HG02840 (cell line): ENCODE results near the gene SEMA4D.
"Not testable (repeated sequence)": the region's sequence is repeated elsewhere in the genome, so short reads cannot be mapped to it uniquely, and the experiment has no call there.

Source experiments
- ATAC-seq: cut with Tn5 transposase; IDR thresholded peaks from one replicate; pipeline ENCODE4 v1.9.1; 2021; ENCODE audit warnings: mild to moderate bottlenecking, moderate library complexity, moderate number of reproducible peaks; ENCODE audit not compliant: unreplicated experiment, low FRiP score

The SEMA4D gene

DNA sequence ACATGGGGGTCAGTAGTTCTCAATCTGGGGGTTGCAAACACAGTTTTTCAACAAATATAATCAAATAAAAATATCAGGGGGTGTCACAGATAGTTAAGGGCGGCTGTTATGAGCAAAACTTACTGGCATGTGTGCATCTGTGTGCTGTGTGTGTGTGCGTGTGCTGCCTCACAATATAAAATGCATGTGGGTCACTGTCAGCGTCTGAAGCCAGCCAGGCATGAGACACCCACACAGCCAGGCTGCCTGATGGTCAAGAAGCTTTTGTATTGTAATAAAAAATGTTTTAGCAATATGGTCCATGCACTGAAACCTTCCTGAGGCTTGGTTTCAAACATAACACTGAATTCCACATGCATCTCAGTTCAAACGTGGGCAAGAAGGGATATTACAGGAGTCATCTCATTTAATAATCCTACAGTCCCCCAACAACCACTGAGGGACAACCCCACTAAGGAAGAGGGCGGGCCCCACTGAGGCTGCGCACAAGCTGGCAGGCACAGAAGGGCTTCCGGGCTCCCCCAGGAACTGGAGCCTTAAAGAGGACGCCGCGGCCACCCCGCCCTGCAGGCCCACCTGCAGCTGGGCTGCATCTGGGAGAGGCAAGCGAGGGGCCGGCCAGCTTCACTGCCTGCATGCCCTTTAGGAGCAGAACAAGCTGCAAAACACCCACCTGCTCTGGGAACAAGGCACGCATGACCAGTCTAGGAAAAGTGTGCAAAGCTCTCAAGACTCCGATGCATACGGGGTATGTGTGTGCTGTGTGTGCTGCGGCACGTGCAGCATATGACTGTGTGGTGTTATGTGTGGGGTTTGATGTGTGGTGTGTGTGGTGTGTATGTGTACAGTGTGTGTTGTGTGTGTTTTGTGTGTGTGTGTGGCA lies 14.1 kb downstream of the SEMA4D start:
- ATAC-seq, result peak; percentile 65

DNA sequence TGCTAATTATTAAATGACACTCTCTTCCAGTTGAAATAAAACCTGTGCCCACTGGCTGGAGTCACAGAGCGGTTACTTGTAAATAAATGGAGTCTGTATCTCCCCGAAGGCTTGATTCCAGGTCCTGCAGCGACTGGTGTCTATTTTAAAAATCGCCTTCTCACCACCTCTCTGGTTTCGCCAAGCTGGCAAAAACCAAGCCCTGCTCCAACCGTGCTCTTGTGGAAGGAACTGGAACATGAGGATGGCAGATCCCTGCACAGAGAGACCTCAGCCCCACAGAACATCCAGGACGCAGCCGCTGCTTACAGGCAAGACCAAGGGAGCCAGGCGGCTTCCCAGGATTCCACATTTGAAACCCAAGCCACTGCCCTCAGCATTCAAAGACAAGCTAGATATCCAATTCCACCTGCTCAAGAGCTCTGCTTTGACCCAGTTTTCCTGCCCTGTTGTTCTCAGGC lies 15.0 kb downstream of the SEMA4D start:
- no peak for ATAC-seq

DNA sequence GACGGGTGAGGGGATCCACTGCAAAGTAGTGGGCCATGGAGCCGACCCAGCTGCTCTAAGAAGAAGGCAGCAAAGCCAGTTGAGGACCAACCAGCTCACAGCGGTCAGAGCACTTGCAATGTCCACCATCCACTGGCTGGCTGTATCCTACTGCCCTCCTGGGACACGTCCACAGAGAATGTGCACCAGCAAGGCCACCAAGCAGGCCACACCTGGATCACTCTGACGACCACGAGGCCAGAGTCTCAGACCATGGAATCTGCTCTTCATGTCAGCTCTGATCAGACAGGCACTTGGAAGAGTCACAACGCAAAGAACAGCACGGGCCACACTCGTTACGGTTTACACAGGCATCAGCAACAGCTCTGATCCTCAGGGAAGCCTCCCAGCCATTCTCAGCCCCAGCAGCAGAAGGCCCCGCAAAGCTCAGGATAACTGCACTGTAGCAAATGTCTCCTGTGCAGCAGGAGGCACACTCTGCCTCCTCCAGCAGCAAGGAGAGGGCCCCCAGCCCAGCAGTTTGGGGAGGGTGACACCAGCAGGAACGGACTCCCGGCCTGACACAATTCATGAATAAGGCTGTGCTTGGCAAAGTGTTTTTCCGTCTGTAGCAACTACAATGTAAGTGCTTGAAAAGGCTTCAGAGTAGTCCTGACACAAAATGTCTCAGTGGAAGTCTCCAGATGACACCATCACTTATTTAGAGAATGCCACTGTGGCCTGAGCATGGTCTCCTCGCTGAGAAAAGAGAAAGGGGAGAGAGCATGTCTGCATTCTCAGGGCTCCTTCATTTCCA lies 15.7 kb downstream of the SEMA4D start:
- ATAC-seq, result no peak

DNA sequence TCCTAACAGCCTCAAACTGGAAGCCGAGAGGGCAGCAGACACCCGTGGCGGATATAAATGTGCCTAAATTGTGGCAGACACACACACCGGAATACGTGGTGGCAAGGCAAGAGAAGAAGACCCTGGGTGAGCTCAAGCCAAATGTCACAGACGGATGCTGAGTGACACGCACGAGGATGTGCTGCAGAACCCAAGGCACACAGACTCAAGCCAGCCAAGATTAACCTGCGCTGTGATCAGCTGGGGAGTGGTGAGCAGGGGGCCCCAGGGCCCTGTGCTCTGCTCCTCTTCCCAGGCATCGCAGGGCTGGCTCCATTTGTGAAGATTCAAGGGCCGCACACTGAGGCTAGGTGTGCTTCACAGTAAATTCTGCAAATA lies 16.4 kb downstream of the SEMA4D start:
- no peak for ATAC-seq

DNA sequence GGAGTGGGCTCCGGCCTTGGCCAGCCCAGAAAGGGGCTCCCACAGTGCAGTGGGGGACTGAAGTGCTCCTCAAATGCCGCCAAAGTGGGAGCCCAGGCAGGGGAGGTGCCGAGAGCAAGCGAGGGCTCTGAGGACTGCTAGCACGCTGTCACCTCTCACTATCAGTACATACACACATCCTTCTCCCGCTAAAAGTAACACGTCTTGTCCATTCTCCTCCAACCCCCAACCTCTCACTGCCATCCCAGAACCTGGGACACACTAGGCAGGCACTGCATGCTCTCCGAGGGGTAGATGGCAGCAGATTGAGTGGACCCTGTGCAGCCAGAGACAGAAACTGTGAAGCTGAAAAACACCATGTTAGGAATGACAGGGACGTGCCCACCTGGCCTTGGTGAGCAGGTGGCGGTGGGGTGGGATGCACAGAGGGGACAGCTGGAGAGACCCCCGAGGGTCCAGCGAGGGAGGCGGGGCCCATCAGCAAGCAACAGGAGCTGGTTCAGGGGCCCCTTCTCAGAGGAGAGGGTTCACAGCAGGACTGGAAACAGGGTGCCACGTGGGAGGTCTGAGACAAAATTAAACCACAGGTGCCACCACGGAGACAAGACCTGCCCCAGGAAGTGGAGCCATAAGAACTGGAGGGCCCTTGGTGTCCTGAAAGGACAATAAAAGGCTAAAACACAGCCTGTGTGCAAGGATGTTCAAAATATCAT lies 16.9 kb downstream of the SEMA4D start:
- no peak for ATAC-seq

DNA sequence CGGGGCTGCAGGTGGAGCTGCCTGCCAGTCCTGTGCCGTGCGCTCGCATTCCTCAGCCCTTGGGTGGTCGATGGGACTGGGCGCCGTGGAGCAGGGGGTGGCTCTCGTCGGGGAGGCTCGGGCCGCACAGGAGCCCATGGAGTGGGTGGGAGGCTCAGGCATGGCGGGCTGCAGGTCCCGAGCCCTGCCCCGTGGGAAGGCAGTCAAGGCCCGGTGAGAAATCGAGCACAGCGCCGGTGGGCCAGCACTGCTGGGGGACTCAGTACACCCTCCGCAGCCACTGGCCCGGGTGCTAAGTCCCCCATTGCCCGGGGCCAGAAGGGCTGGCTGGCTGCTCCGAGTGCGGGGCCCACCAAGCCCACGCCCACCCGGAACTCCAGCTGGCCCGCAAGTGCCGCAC lies 17.5 kb downstream of the SEMA4D start:
- ATAC-seq, result not testable (repeated sequence)

DNA sequence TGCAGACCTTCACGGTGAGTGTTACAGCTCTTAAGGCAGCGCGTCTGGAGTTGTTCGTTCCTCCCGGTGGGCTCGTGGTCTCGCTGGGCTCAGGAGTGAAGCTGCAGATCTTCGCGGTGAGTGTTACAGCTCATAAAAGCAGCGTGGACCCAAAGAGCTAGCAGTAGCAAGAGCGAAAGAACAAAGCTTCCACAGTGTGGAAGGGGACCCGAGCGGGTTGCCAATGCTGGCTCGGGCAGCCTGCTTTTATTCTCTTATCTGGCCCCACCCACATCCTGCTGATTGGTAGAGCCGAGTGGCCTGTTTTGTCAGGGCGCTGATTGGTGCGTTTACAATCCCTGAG lies 18.3 kb downstream of the SEMA4D start:
- not testable (repeated sequence) for ATAC-seq

DNA sequence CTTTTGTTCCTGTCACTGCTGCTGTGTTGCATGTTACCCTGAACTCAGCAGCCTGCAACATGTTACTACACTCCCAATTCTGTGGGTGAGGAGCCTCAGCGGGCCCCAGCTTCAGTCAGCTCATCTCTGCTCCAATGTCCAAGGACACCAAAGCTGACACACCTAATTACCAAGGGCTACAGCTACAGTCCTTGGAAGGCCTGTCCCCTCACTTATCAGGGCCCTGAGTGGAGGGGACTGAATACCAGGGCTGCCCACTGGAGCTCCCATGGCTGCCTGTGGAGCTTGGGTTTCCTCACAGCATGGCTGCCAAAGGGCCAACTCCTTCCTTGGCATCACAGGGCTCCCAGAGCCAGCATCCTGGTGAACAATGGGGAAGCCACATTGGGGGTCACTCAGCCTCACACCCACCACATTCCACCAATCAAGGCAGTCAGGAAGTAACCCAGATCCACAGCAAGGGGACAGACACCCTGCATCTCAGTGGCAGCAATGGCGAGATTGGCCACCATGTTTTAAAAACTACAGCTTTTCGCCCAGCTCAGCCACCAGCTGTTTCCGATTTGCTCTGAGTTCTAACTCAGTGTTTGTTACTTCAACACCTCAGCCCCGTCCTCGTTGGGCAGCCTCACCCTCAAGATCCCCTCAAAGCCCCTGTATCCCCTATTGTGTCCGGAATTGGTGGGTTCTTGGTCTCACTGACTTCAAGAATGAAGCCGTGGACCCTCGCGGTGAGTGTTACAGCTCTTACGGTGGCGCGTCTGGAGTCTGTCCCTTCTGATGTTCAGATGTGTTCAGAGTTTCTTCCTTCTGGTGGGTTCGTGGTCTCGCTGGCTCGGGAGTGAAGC lies 18.9 kb downstream of the SEMA4D start:
- ATAC-seq, result no peak

DNA sequence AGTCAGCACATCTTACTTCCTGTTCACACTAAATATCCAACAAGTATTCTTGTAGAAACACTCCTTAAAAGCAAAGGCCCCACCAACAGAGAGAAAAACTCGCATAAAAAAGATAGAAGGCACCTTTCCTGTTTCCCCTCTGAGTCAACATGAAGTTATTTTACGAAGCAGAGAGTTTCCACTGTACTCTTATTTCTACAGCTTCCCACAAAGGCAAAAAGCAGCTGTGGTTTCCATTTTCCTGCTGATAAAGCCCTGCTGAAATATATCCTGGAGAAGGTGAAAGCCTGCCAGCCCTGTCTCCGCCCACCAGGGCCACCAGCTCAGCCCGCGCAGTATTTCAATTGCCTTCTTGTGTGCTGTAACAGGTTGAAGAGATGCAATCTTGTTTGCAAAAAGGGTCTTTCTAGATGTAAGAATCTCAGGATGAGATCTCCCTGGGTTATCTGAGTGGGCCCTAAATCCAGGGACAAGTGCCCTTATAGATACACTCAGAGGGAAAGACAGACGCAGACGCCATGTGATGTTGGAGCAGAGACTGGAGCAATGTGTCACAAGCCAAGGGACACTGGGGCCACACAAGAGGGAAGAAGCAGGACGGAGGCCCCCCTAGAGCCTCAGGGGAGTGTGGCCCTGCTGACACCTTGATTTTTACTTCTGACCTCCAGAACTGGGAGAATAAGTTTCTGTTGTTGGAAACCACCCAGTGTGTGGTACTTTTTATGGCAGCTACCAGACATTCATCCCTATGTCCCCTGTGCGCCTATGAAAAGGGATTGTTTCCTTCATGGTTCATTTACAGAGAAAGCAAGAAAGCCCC lies 19.9 kb downstream of the SEMA4D start:
- ATAC-seq, result no peak

DNA sequence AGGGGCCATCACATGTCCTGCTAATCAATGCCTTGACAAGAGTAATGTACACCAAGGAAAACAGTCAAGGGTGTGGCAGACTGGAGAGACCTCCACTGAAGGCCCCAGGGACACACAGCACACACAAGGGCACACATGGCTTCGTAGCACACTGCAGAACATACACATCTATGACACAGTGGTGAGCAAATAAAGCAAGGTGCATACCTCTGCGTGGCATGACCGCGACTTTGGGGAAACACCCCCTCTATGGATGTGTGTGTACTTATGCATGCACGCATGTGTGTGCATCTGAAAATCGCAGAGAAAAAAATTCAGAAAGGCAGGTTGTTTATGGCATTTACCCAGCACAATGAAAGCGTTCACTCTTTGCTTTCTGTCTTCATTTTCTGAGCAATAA lies 20.5 kb downstream of the SEMA4D start:
- ATAC-seq, result no peak

DNA sequence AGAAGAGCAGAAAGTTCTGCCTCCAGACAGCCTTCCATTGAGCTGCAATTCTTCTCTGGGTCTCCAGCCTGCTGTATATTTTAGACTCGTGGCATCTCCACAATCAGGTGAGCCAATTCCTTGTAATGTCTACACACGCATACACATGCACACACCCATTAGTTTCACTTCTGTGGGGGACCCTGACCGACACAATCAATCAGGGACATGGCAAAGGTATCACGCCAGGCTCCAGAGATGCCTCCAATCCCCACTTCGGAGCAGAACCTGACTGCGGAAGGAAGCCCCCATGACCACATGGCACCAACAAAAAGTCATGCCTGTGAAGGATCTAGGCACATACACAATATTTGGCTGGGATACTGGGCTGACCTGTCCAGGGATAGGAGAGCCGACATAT lies 21.4 kb downstream of the SEMA4D start:
- no peak for ATAC-seq

DNA sequence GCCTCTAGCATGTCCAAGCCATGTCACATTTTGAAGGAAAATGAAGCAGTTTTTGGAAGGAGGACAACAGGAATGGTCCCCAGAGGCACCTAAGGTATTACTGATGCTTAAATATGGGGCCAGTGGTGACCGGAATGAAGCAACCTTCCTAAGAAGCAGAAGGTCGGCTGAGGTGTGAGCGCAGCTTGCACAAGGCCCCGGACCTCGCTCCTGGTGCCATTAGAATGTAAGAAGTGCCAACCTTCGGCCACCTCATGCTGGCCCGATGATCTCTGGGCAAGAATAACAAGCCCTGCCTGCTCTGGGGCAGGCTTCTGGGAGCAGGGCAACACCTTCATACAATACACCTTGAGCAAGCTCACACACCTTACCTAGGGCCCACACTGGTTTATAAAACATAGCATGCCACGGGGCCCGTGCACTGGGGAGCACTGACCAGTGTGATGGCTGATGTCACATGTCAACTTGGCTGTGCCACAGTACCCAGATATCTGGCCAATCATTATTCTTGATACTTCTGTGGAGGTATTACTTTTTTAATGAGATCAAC lies 21.9 kb downstream of the SEMA4D start:
- ATAC-seq, result no peak

DNA sequence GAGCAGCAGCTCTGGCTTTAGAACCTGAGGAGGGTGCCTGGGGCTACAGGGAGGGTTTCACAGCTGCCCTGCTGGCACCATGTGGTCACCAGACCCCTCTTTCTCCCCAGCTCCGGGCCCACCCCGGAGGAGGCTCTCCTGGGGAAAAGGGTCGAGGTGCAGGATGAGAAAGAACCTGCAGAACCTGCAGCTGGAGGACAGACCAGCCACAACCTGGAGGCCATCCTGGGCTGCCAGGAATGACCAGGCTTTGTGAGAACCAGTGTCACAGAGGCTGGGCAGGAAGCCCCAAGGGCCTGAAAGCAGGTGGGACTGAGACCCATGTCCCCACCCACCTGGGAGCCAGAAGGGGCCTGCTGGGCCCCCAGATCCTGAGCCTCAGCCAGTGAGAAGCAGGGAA lies 23.0 kb downstream of the SEMA4D start:
- ATAC-seq, result no peak

DNA sequence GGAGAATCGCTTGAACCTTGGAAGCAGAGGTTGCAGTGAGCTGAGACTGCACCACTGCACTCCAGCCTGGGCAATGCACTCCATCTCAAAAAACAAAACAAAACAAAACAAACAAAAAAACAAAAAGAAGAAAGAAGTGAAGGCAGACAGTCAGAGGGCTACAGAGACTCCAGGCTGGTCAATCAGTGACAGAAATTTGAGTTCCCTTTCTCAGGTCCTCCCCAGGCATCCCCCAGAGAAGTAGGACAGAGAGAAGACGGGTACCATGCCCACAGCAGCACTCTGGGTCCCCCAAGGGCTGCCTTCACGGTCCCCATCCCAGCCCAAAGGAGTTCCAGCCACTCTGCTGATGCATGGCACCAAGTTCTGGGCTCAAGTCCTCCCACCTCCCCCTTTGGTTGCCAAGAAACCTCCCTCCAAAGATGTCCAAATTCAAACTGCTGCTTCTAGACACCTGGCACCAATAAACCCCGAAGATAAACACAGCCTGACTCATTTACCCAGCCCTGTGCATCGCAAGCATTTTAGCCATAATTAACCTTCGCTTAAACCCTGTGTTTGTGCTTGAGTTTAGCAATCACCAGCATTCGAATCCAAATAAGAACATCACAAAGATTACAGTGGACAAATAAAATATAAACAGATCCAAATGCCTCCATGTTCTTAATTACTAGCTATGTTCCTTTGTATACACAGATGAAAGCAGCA lies 24.0 kb downstream of the SEMA4D start:
- no peak for ATAC-seq

DNA sequence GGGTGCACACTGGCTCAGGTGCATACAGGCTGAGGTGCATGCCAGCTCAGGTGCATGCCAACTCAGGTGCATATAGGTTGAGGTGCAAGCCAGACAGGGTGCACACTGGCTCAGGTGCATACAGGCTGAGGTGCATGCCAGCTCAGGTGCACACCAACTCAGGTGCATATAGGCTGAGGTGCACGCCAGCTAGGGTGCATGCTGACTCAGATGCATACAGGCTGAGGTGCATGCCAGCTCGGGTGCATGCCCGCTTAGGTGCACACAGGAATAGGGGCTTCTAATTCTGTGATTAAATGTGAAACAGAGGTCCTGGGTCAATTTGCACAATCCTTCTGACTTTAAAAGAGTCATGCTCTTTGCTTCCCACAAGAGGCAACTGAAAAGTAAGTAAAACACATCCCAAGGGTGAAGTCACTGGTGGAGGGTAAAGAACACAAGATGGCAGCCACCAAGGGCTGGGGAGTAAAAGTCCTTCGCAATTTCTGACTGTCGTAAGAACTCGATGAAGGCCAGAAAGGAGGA lies 26.1 kb downstream of the SEMA4D start:
- ATAC-seq, result not testable (repeated sequence)

DNA sequence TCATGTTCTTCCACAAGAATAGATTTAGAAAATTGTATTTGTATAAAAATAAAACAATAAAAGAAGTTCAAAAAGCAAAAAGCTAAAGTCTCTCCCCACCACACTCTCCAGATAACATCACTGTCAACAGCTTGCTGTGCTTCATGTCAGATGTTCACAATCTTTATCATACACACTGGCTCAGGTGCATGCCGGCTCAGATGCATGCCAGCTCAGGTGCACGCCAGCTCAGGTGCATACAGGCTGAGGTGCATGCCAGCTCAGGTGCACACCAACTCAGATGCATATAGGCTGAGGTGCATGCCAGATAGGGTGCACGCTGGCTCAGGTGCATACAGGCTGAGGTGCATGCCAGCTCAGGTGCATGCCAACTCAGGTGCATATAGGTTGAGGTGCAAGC lies 26.5 kb downstream of the SEMA4D start:
- no peak for ATAC-seq

DNA sequence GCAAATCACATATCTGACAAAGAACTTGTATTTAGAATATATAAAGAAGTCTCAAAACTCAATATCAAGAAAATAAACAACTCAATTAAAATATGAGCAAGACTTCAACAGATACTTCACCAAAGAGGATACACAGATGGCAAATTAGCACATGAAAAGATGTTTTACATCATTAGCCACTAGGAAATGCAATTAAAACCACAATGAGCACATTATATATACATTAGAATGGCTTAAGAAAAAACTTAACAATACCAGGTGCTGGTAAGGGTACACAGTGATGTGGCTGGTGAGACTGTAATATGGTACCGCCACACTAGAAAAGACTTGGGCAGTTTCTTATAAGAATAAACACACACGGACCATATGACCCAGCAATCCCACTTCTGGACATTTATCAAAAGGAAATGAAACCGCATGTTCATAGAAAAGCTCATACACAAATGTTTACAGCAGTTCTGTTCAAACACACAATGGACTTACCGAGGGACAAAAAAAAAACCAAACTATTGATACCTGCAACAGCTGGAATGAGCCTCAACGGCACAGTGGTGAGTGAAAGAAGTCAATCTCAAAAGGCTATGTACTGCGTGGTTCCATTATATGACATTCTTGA lies 27.6 kb downstream of the SEMA4D start:
- ATAC-seq, result no peak

DNA sequence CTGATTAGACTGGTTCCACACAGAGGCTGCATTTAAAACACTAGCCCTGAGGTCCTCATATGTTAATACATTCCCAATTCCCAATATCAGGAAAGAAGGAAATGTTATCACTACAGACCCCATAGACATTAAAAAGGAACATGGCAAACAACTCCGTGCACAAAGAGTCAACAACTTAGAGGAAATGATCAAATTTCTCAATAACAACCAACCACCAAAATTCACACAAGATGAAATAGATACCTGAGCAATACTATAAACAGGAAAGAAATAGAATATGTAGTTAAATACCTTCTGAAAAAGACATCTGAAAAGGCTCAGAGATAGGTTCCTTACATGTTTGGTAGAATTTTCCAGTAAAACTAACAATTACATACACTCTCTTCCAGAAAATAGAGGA lies 28.9 kb downstream of the SEMA4D start:
- ATAC-seq, result no peak
